HG03064 (cell line): Measurements from ENCODE around the gene RCL1.

Experiments used
- ATAC-seq: cut with Tn5 transposase; IDR thresholded peaks from one replicate; pipeline ENCODE4 v1.9.1; 2021; ENCODE audit warnings: low read depth; ENCODE audit not compliant: unreplicated experiment

Gene RCL1

GRCh38 chr9:4837261-4838188 is 44.8 kb downstream of the RCL1 start:
- no peak for ATAC-seq

GRCh38 chr9:4838189-4838546 is 45.4 kb downstream of the RCL1 start:
- no peak for ATAC-seq

GRCh38 chr9:4839470-4839912 is 46.7 kb downstream of the RCL1 start:
- no peak for ATAC-seq

GRCh38 chr9:4840018-4840417 is 47.3 kb downstream of the RCL1 start:
- ATAC-seq, result no peak

GRCh38 chr9:4842213-4842612 is 49.5 kb downstream of the RCL1 start:
- no peak for ATAC-seq

- ATAC-seq, result no peak
Measured at GRCh38 chr9:4842734-4843133, 50.0 kb downstream of the RCL1 start.

GRCh38 chr9:4844056-4844838 is 51.5 kb downstream of the RCL1 start:
- ATAC-seq, result no peak

- ATAC-seq, result no peak
Measured at GRCh38 chr9:4849369-4849768, 56.6 kb downstream of the RCL1 start.

- no peak for ATAC-seq
Measured at GRCh38 chr9:4850603-4851310, 58.0 kb downstream of the RCL1 start.

GRCh38 chr9:4852419-4852818 is 59.7 kb downstream of the RCL1 start:
- ATAC-seq, result no peak

GRCh38 chr9:4854265-4854590 is 61.5 kb downstream of the RCL1 start:
- no peak for ATAC-seq

GRCh38 chr9:4855841-4856240 is 63.1 kb downstream of the RCL1 start:
- no peak for ATAC-seq

- ATAC-seq, result no peak
Measured at GRCh38 chr9:4857163-4857810, 64.5 kb downstream of the RCL1 start.

GRCh38 chr9:4859035-4859434 is 66.3 kb downstream of the RCL1 start:
- no peak for ATAC-seq

GRCh38 chr9:4860383-4860782 is 67.6 kb downstream of the RCL1 start:
- no peak for ATAC-seq

- no peak for ATAC-seq
Measured at GRCh38 chr9:4861145-4861544, 68.4 kb downstream of the RCL1 start.

- no peak for ATAC-seq
Measured at GRCh38 chr9:4861736-4862451, 69.2 kb downstream of the RCL1 start.

GRCh38 chr9:4862506-4863250 is 69.9 kb downstream of the RCL1 start:
- no peak for ATAC-seq

GRCh38 chr9:4864234-4864661 is 71.5 kb downstream of the RCL1 start:
- ATAC-seq, result no peak
